Suprapubic skin (tissue), 4 donors: ENCODE results near the gene PPP2R3B. TPM values are rescaled to one million over a fixed set of nuclear protein-coding genes. Genes with fewer than 3 reads are reported as not detected.
A peak's percentile ranks its signal among the peaks of the same experiment; 100 is the strongest.

Source experiments
- DNase-seq, 2 donors: peaks; one replicate each; pipeline ENCODE4 v3.0.0-alpha.2; 2019; ENCODE audit warnings: low spot score in 2 of 2
- H3K27ac ChIP-seq: fragments of 200-600 bp; sonication (generic); one replicate; pipeline ENCODE4 v1.5.1; 2019
- H3K27me3 ChIP-seq: fragments of 200-600 bp; sonication (generic); one replicate; pipeline ENCODE4 v1.5.1; 2019
- H3K36me3 ChIP-seq: fragments of 200-600 bp; sonication (generic); one replicate; pipeline ENCODE4 v1.5.1; 2019
- H3K4me1 ChIP-seq: fragments of 200-600 bp; sonication (generic); one replicate; pipeline ENCODE4 v1.5.1; 2019
- H3K4me3 ChIP-seq: fragments of 200-600 bp; sonication (generic); one replicate; pipeline ENCODE4 v1.5.1; 2019; ENCODE audit warnings: mild to moderate bottlenecking
- H3K9me3 ChIP-seq: fragments of 200-600 bp; sonication (generic); one replicate; pipeline ENCODE4 v1.5.1; 2019
- EP300 ChIP-seq: sonication (generic); formaldehyde crosslinking; IDR thresholded peaks from one replicate; pipeline ENCODE4 v1.6.1; 2017; ENCODE audit warnings: antibody characterized with exemption
- POLR2A ChIP-seq, 2 donors: fragments of 450-650 bp; IDR thresholded peaks; one replicate each; pipeline ENCODE4 v1.6.1; 2017; ENCODE audit warnings: antibody characterized with exemption in 2 of 2, mild to moderate bottlenecking in 2 of 2, moderate library complexity in 2 of 2
- POLR2AphosphoS5 ChIP-seq, 3 donors: sonication (generic); formaldehyde crosslinking; IDR thresholded peaks; one replicate each; pipeline ENCODE4 v1.6.1; 2017; ENCODE audit warnings: antibody characterized with exemption in 3 of 3
- WGBS: methylation state at CpG from one replicate; pipeline ENCODE4 v1.1.5; 2018; 5-methylcytosine and 5-hydroxymethylcytosine counted together
- total RNA-seq, 4 donors: library from RNA; depleted of rRNA; stranded (reverse); fragments of >200 nt; gene quantifications; one replicate each; pipeline ENCODE4 v1.1.0, GENCODE V29; 2016
- TF ChIP-seq, protein P1 (sequence below), 2 donors: fragments of 200-600 bp in 1 of 2; fragments of 450-650 bp in 1 of 2; sonication (generic) in 1 of 2; IDR thresholded peaks; one replicate each; pipeline ENCODE4 v1.5.1; 2016 to 2019; ENCODE audit warnings: antibody characterized with exemption in 2 of 2, mild to moderate bottlenecking in 1 of 2, moderate library complexity in 1 of 2

Gene PPP2R3B
- total RNA-seq, 4 donors from 2014 or later: 31.8 to 79.6 (median 47.1) TPM

DNA sequence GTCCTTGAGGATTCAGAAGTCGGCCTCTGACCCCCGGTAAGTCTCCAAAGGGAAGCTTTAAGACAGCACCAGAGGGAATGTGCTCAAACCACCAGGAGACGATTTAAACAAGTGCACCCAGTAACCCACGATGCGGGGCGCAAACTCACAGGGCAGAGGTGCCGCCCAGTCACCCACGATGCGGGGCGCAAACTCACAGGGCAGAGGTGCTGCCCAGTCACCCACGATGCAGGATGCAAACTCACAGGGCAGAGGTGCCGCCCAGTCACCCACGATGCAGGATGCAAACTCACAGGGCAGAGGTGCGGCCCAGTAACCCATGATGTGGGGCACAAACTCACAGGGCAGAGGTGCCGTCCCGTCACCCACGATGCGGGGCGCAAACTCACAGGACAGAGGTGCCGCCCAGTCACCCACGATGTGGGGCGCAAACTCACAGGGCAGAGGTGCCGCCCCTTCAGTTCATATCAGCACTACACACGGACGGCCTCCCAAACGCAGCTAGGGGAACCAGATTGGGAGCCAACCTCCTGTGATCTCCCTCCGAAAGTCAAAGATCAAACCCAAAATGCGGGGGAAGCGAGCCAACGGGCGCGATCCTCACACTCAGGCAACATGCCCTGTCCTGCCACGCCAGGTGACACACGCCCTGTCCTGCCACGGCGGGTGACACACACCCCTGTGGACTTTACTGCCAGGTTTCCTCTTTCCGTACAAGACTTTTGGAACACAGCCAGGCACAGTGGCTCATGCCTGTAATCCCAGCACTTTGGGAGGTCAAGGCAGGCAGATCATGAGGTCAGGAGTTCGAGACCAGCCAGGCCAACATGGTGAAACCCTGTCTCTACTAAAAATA lies 11.3 kb downstream of the PPP2R3B start:
- Histone ChIP-seq H3K4me1 (peaks cover 33% of the 10 kb centered on the region), H3K4me3 (peak overlapping the region; percentile 52), H3K9me3 (no peaks in the 10 kb centered on the region), H3K36me3 (no peaks in the 10 kb centered on the region), H3K27ac (no peak overlapping the region), H3K27me3 (peaks cover 29% of the 10 kb centered on the region)
- TF ChIP-seq EP300: no peak
- TF ChIP-seq, protein P1, sequence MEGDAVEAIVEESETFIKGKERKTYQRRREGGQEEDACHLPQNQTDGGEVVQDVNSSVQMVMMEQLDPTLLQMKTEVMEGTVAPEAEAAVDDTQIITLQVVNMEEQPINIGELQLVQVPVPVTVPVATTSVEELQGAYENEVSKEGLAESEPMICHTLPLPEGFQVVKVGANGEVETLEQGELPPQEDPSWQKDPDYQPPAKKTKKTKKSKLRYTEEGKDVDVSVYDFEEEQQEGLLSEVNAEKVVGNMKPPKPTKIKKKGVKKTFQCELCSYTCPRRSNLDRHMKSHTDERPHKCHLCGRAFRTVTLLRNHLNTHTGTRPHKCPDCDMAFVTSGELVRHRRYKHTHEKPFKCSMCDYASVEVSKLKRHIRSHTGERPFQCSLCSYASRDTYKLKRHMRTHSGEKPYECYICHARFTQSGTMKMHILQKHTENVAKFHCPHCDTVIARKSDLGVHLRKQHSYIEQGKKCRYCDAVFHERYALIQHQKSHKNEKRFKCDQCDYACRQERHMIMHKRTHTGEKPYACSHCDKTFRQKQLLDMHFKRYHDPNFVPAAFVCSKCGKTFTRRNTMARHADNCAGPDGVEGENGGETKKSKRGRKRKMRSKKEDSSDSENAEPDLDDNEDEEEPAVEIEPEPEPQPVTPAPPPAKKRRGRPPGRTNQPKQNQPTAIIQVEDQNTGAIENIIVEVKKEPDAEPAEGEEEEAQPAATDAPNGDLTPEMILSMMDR (IDR thresholded peaks at IDR 0.05): no peak
- no peak for TF ChIP-seq POLR2A (IDR thresholded peaks at IDR 0.05)
- TF ChIP-seq POLR2AphosphoS5 (IDR thresholded peaks at IDR 0.05): no peak
- DNase-seq: no peak
- WGBS: 51% methylated on average over 37 of the region's 38 CpGs

DNA sequence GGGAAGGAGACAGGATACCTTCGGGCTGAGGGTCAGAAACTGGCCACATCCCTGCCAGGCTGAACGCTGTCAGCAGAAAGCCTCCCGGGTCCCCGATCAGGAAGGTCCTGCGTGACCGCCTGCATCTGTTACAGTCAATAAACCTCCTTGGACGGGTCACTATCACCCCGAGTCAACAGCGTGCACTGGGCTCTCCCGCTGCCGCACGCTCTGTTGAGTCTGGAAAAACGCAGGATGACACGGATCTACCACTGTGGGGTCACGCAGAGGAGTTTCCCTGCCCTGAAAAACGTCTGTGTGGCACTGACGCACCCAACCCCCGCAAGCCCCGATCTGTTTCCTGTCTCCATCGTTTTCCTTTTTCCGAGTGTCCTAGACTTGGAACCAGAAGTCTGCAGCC lies 12.1 kb downstream of the PPP2R3B start:
- H3K4me3 ChIP-seq: peak overlapping the region; percentile 52
- no peak for TF ChIP-seq EP300
- no peak for TF ChIP-seq POLR2A (IDR thresholded peaks at IDR 0.05)
- TF ChIP-seq, protein P1 (IDR thresholded peaks at IDR 0.05): no peak
- no peak for TF ChIP-seq POLR2AphosphoS5 (IDR thresholded peaks at IDR 0.05)

DNA sequence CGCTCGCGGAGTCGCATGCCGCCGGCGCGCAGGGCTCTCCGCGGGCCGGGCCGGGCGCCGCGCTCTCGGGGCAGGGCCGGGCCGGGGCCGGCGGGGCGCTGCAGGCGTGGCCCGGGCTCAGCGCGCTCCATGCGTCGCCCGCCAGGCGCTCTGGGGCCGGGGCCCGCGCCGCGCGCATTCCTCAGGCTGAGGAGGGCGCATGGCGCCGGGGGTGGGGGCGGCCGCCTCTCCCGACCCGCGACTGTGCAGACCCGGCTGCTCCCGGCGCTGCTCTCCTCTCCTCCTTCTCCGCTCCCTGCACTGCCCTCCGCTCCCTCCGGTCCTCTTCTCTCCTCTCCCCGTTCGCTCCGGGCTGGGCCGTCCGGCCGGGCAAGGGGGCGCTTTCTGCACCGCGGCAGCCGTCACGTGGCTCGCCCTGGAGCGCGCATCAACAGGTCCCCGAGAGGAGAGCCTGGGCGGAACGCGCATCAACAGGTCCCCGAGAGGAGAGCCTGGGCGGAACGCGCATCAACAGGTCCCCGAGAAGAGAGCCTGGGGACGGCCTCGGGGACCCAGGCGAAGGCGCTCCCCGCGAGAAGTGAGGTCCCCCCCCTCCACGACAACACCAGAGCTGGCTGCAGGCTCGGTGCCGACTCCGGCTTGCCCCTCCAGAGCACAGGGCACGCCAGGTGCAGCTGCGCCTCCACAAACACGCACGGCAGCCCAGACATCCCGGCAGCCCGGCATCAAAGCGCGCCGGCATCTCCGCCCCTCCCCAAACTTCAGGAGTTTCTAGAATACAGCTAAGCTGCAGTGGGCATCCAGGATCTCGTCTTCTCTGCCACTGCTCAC lies 12.9 kb downstream of the PPP2R3B start:
- WGBS: 0% methylated on average over 1 of the region's 93 CpGs
- Histone ChIP-seq H3K27me3 (peaks cover 29% of the 10 kb centered on the region), H3K36me3 (no peaks in the 10 kb centered on the region), H3K9me3 (no peaks in the 10 kb centered on the region), H3K4me3 (peak overlapping the region; percentile 52), H3K4me1 (peaks cover 33% of the 10 kb centered on the region), H3K27ac (no peak overlapping the region)
- TF ChIP-seq POLR2AphosphoS5 (IDR thresholded peaks at IDR 0.05) (no peak), EP300 (no peak), POLR2A (IDR thresholded peaks at IDR 0.05) (no peak)
- TF ChIP-seq, protein P1 (IDR thresholded peaks at IDR 0.05): no peak
- DNase-seq: no peak

More for the DNA sequence above, 12.1 kb downstream of the PPP2R3B start:
- DNase-seq: no peak
- Histone ChIP-seq H3K4me1 (peaks cover 33% of the 10 kb centered on the region), H3K36me3 (no peaks in the 10 kb centered on the region), H3K27me3 (peaks cover 29% of the 10 kb centered on the region), H3K27ac (no peak overlapping the region), H3K9me3 (no peaks in the 10 kb centered on the region)
- WGBS: 4% methylated on average over 16 of the region's 21 CpGs

DNA sequence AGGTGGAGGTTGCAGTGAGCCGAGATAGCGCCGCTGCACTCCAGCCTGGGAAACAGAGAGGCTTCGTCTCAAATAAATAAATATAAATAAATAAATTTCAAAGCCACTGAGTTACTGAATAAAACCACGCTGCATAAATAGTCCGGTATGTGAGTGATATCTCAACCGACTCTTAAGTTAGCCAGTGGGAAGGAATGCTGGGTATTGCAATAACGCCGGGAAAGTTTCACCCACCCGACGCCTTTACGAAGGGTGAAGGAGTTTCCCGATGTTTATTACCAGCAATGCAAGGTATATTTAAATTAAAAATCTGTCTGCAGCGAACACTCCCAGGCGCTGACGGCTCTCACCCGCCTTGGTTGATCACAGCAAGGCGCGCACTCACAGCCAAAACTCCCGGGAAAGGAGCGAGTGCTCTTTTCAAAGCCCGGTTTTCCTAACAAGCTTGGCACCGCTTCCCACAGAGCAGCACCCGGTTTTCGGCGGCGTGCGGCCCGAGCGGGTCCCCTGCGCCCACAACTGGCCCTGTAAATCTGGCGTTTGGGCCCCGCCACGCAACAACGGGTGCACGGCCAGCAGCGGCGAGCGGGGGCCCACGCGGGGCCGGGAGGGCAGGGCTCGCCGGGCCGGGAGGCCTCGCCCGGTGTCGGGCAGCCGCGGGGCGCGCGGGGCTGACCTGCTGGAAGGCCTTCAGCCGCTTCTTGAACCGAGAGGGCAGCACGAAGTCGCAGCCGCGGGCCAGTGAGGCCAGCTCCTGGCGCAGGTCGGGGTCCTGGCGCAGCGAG lies 13.7 kb downstream of the PPP2R3B start:
- 37% methylated on average over 13 of the region's 63 CpGs for WGBS
- peaks cover 29% of the 10 kb centered on the region for H3K27me3 ChIP-seq
- no peak for DNase-seq
- peaks cover 33% of the 10 kb centered on the region for H3K4me1 ChIP-seq
- no peak overlapping the region for H3K27ac ChIP-seq
- no peak for TF ChIP-seq POLR2A (IDR thresholded peaks at IDR 0.05)
- no peaks in the 10 kb centered on the region for H3K36me3 ChIP-seq
- peak overlapping the region; percentile 52 for H3K4me3 ChIP-seq
- H3K9me3 ChIP-seq: no peaks in the 10 kb centered on the region

DNA sequence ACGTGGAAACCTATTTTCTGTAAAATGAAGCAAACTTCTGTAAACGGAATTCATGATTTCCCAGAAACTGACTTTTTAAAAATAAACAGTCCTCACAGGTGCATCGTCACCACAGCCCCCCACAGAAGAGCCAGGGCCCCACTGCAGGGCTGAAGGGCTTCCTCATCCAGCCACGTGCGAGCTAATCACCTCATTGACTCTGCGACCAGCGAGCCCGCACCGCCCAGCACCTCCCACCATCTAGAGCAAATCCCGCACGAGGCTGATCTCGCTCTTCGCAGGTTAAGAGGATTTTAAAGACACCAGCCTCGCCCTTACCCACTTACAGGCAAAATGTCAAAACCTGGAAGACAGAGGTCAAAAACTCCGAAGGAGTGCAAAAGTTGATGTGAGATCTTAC lies 14.8 kb downstream of the PPP2R3B start:
- 92% methylated on average over 15 of the region's 15 CpGs for WGBS
- Histone ChIP-seq H3K27me3 (peaks cover 26% of the 10 kb centered on the region), H3K4me3 (no peak overlapping the region), H3K36me3 (no peaks in the 10 kb centered on the region), H3K9me3 (no peaks in the 10 kb centered on the region), H3K27ac (no peak overlapping the region), H3K4me1 (peaks cover 33% of the 10 kb centered on the region)
- TF ChIP-seq POLR2AphosphoS5 (IDR thresholded peaks at IDR 0.05) (no peak), POLR2A (IDR thresholded peaks at IDR 0.05) (no peak), EP300 (no peak)
- TF ChIP-seq, protein P1 (IDR thresholded peaks at IDR 0.05): no peak
- DNase-seq: no peak
